Measurements from ENCODE around the gene FAM177A1. TPM values are rescaled to one million over a fixed set of nuclear protein-coding genes. Genes with fewer than 3 reads are reported as not detected.
"Not testable (repeated sequence)": the region's sequence is repeated elsewhere in the genome, so short reads cannot be mapped to it uniquely, and the experiment has no call there.

The FAM177A1 gene
- total RNA-seq, 1 donor from 2014 or later = 49.3 TPM

DNA sequence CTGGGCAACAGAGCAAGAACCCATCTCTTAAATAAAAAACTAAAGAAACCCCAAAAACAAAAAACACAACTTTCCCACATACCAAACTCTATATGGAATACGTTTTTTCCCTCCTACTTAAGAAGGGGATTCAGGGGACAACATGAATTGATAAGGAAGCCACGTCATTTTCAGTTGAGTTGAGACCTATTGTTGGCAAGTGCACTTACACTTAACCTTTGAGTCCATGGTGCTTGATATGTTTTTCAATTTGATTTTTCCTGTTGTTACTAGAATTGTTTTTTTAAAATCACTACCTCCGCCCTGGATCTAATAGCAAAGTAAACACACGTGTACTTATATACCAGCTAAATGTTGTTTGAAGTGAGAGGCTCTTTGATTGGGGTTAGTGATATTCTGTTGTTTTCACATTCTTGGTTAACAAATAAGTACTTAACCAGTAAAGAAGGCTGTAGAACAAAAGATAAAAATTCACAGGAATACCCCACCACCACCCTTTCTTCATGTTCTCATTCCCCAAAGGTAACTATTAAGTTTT lies 2.0 kb downstream of the FAM177A1 start:
- H3K4me3 Mint-ChIP-seq = peak overlapping the region; percentile 97
- H3K27ac Mint-ChIP-seq = peak overlapping the region; percentile 76
- H3K27me3 Mint-ChIP-seq (ENCODE audit: low read depth) = no peaks in the 10 kb centered on the region
- DNase-seq (ENCODE audit: low spot score in 2 of 2, unreplicated experiment in 2 of 2) = no peak
- no peaks in the 10 kb centered on the region for H3K9me3 Mint-ChIP-seq
- no peak for TF ChIP-seq CTCF (IDR thresholded peaks at IDR 0.05; ENCODE audit: unreplicated experiment)
- peaks cover 8% of the 10 kb centered on the region for H3K36me3 Mint-ChIP-seq
- H3K4me1 Mint-ChIP-seq = peaks cover 18% of the 10 kb centered on the region

DNA sequence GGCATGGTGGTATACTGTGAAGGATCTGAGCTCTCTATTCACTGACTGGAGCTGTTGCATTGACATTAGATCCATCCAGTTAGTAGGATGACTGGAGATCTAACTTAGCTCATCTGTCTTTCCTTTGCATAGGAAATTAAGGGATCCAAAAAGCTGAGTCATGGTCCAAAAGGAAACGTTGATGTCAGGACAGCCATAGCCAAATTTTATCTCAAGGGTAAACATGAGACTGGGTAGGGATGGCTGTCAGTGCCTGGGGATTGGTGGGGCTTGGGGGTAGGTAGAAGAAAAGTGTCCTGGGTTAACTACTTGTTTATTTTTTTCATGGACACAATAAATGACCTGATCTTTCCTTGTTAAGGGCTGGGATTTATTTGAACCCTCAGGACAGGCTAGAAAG lies 4.6 kb downstream of the FAM177A1 start:
- no peak overlapping the region for H3K4me3 Mint-ChIP-seq

DNA sequence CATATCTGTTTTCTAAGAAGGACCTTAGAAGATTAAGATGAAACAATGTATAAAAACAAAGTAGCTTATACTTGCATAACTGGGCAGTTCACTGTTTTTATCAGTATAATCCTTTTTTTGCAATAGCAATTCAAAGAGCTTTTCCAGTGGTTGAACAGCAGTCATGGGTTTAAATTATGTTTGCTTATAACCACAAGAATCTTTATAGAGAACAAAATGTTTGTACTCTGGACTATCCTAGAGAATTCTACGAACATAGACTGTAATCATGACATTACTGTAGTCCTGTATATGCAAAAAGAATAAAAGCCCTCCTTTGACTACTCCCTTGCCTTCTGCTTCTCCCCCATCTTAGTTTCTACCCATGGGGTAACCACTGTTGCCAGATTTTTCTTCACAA lies 5.7 kb downstream of the FAM177A1 start:
- Mint-ChIP-seq H3K27me3 (ENCODE audit: low read depth) (no peaks in the 10 kb centered on the region), H3K9me3 (no peaks in the 10 kb centered on the region), H3K4me3 (no peak overlapping the region), H3K36me3 (peaks cover 16% of the 10 kb centered on the region), H3K4me1 (peaks cover 7% of the 10 kb centered on the region), H3K27ac (no peak overlapping the region)
- no peak for DNase-seq (ENCODE audit: low spot score in 2 of 2, unreplicated experiment in 2 of 2)
- no peak for TF ChIP-seq CTCF (IDR thresholded peaks at IDR 0.05; ENCODE audit: unreplicated experiment)

More for the DNA sequence above, 4.6 kb downstream of the FAM177A1 start:
- Mint-ChIP-seq H3K36me3 (peaks cover 11% of the 10 kb centered on the region), H3K4me1 (peaks cover 10% of the 10 kb centered on the region), H3K9me3 (no peaks in the 10 kb centered on the region), H3K27ac (peak overlapping the region; percentile 16), H3K27me3 (ENCODE audit: low read depth) (no peaks in the 10 kb centered on the region)
- no peak for TF ChIP-seq CTCF (IDR thresholded peaks at IDR 0.05; ENCODE audit: unreplicated experiment)
- no peak for DNase-seq (ENCODE audit: low spot score in 2 of 2, unreplicated experiment in 2 of 2)

DNA sequence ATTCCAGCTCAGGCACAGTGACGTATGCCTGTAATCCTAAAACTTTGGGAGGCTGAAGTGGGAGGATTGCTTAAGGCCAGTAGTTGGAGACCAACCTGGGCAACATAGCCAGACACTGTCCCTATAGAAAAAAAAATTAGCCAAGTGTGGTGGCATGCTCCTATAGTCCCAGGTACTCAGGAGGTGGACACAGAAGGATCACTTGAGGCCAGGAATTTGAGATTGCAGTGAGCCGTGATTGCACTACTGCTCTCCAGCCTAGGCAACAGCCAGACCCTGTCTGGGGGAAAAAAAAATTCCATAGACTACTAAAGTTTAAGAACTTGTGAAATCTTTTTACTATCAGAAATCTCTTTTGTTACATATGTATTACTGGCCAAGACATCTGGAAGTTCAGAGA lies 6.6 kb downstream of the FAM177A1 start:
- no peak for TF ChIP-seq CTCF (IDR thresholded peaks at IDR 0.05; ENCODE audit: unreplicated experiment)
- DNase-seq (ENCODE audit: low spot score in 2 of 2, unreplicated experiment in 2 of 2) = no peak
- no peak overlapping the region for H3K4me3 Mint-ChIP-seq
- peaks cover 20% of the 10 kb centered on the region for H3K36me3 Mint-ChIP-seq
- H3K4me1 Mint-ChIP-seq = peaks cover 7% of the 10 kb centered on the region
- no peaks in the 10 kb centered on the region for H3K9me3 Mint-ChIP-seq
- H3K27ac Mint-ChIP-seq = no peak overlapping the region
- no peaks in the 10 kb centered on the region for H3K27me3 Mint-ChIP-seq (ENCODE audit: low read depth)

DNA sequence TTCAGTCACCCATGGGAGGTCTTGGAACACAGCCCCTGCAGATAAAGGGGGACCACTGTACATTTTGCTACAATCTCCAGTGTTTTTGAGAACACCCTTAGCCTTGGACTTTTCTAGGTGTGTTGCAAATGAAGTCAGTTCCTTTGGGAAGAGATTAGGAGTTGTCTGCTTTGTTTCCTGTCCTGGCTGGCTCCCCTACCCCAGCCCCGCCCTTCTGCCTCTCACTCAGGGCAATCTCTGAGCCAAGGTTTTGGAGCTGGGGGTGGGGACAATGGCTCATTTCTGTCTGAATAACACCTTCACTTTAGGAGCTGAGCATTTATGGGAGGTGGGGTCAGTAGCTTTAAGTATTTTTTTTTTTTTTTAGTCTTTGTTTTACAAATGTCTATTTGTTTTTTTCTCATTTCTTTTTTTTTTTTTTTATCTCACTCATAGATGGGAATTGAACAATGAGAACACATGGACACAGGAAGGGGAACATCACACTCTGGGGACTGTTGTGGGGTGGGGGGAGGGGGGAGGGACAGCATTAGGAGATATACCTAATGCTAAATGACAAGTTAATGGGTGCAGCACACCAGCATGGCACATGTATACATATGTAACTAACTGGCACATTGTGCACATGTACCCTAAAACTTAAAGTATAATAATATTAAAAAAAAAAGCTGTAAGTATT lies 15.2 kb downstream of the FAM177A1 start:
- not testable (repeated sequence) for H3K9me3 Mint-ChIP-seq; H3K4me1 Mint-ChIP-seq; H3K27me3 Mint-ChIP-seq (ENCODE audit: low read depth); DNase-seq (ENCODE audit: low spot score in 2 of 2, unreplicated experiment in 2 of 2); H3K4me3 Mint-ChIP-seq
- Mint-ChIP-seq H3K36me3 (peaks cover 26% of the 10 kb centered on the region), H3K27ac (peak overlapping the region; percentile 47)

DNA sequence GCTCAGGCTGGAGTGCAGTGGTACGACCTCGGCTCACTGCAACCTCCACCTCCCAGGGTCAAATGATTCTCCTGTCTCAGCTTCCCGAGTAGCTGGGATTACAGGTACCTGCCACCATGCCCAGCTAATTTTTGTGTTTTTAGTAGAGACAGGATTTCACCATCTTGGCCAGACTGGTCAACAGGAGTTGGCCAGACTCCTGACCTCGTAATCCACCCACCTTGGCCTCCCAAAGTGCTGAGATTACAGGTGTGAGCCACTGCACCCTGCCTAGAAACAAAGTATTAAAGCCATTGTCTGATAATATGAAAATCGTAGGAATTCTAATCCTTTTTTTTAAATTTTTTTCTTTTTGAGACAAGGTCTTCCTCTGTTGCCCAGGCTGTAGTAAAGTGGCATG lies 19.7 kb downstream of the FAM177A1 start:
- peaks cover 31% of the 10 kb centered on the region for H3K36me3 Mint-ChIP-seq
- peaks cover 16% of the 10 kb centered on the region for H3K9me3 Mint-ChIP-seq
- H3K4me3 Mint-ChIP-seq; H3K4me1 Mint-ChIP-seq; H3K27me3 Mint-ChIP-seq (ENCODE audit: low read depth); DNase-seq (ENCODE audit: low spot score in 2 of 2, unreplicated experiment in 2 of 2); H3K27ac Mint-ChIP-seq: not testable (repeated sequence)

All from mesothelial cell of epicardium (in vitro differentiated cells).